Cortex of kidney (tissue), 1 donor: ENCODE measurements around the gene SGSM1.

Source experiments
- DNase-seq: peaks from one replicate; lab custom pipeline; 2025; lab: John Stamatoyannopoulos, UW

The SGSM1 gene

GRCh38 chr22:24805790-24806662 lies at the start of gene SGSM1:
SGSM1 (plus strand) TSS chr22:24806211; CDS start chr22:24806326, 115 bp downstream.
- DNase-seq, result no peak

GRCh38 chr22:24758164-24758799 lies 47.7 kb upstream of the SGSM1 start:
- DNase-seq, result no peak

- no peak for DNase-seq
These were observed 46.2 kb upstream of the SGSM1 start for GRCh38 chr22:24759765-24760164.

- DNase-seq, result no peak
These were observed 45.2 kb upstream of the SGSM1 start for GRCh38 chr22:24760708-24761306.

- no peak for DNase-seq
These were observed 43.9 kb upstream of the SGSM1 start for GRCh38 chr22:24761888-24762675.

GRCh38 chr22:24763872-24764485 lies 42.0 kb upstream of the SGSM1 start:
- no peak for DNase-seq

GRCh38 chr22:24765166-24765565 lies 40.8 kb upstream of the SGSM1 start:
- DNase-seq, result no peak

GRCh38 chr22:24768537-24769374 lies 37.3 kb upstream of the SGSM1 start:
- DNase-seq, result no peak

- DNase-seq, result no peak
These were observed 33.4 kb upstream of the SGSM1 start for GRCh38 chr22:24772493-24773220.

GRCh38 chr22:24775769-24776492 lies 30.1 kb upstream of the SGSM1 start:
- no peak for DNase-seq

- DNase-seq, result no peak
These were observed 29.5 kb upstream of the SGSM1 start for GRCh38 chr22:24776525-24776924.

- DNase-seq, result no peak
These were observed 16.5 kb upstream of the SGSM1 start for GRCh38 chr22:24789516-24789915.

GRCh38 chr22:24791362-24791761 lies 14.6 kb upstream of the SGSM1 start:
- DNase-seq, result no peak

- DNase-seq, result no peak
These were observed 10.0 kb upstream of the SGSM1 start for GRCh38 chr22:24796056-24796455.

- no peak for DNase-seq
These were observed 9.2 kb upstream of the SGSM1 start for GRCh38 chr22:24796860-24797259.

- DNase-seq, result no peak
These were observed 4.0 kb upstream of the SGSM1 start for GRCh38 chr22:24801901-24802465.

GRCh38 chr22:24803064-24803542 lies 2.9 kb upstream of the SGSM1 start:
- no peak for DNase-seq

GRCh38 chr22:24806663-24807001 lies 621 bp downstream of the SGSM1 start:
- no peak for DNase-seq
